B cell (primary cell): ENCODE results near the gene MYL12B. TPM values are rescaled to one million over a fixed set of nuclear protein-coding genes. Genes with fewer than 3 reads are reported as not detected.

Experiments
- ATAC-seq: fragments of 200-7000 bp; cut with Tn5 transposase; one replicate; pipeline ENCODE4 v1.10.0; 2021; ENCODE audit warnings: low read depth, mild to moderate bottlenecking, moderate number of reproducible peaks, moderate library complexity
- CTCF ChIA-PET: fragments of 350-600 bp; sonication (Branson Sonifier 250); formaldehyde crosslinking; loops from one replicate; lab custom pipeline; 2021; ENCODE audit warnings: antibody characterized with exemption, inconsistent platforms; lab: Charles Lee
- POLR2A ChIA-PET: fragments of 350-600 bp; sonication (Branson Sonifier 250); formaldehyde crosslinking; loops from one replicate; lab custom pipeline; 2021; ENCODE audit warnings: antibody characterized with exemption; lab: Charles Lee
- DNase-seq: peaks from one replicate; pipeline ENCODE4 v3.0.0; 2013
- H2AFZ ChIP-seq: 2 replicates; pipeline ENCODE4 v1.6.1; 2012; ENCODE audit warnings: mild to moderate bottlenecking, low read depth, low read length; ENCODE audit not compliant: insufficient read depth, poor library complexity, severe bottlenecking
- H3K27ac ChIP-seq, 2 donors: 1 replicate in 1 of 2; 2 replicates in 1 of 2; pipeline ENCODE4 v1.5.1; 2012 to 2013; ENCODE audit warnings: low read length in 2 of 2, mild to moderate bottlenecking in 2 of 2, moderate library complexity in 1 of 2
- H3K27me3 ChIP-seq, 4 experiments: fragments of 200-600 bp in 1 of 4; sonication (generic) in 1 of 4; replicated peaks in 1 of 4; 1 replicate in 2 of 4; 2 replicates in 2 of 4; pipeline versions ENCODE4 v1.6.1 to v1.7.0; 2013 to 2016; ENCODE audit warnings: low read length in 3 of 4, mild to moderate bottlenecking in 2 of 4, mixed read lengths in 1 of 4, moderate library complexity in 1 of 4; ENCODE audit not compliant: insufficient read depth in 4 of 4, control insufficient read depth in 3 of 4; ENCODE audit errors: control extremely low read depth in 1 of 4
- H3K36me3 ChIP-seq, 2 experiments: replicated peaks in 1 of 2; 1 replicate in 1 of 2; 2 replicates in 1 of 2; pipeline versions ENCODE4 v1.6.1 to v1.7.1; 2013; ENCODE audit warnings: low read length in 1 of 2; ENCODE audit not compliant: insufficient read depth in 2 of 2, control insufficient read depth in 1 of 2; ENCODE audit errors: control extremely low read depth in 1 of 2, extremely low read depth in 1 of 2
- H3K4me1 ChIP-seq, 2 donors: fragments of 200-600 bp in 1 of 2; sonication (generic) in 1 of 2; 1 replicate in 1 of 2; 2 replicates in 1 of 2; pipeline versions ENCODE4 v1.5.1 to v1.6.1; 2013 to 2017; ENCODE audit warnings: low read length in 2 of 2; ENCODE audit not compliant: control insufficient read depth in 2 of 2, insufficient read depth in 2 of 2
- H3K4me2 ChIP-seq: replicated peaks from 2 replicates; pipeline ENCODE3; 2012; ENCODE audit warnings: mild to moderate bottlenecking, low read depth, low read length; ENCODE audit not compliant: poor library complexity, severe bottlenecking
- H3K4me3 ChIP-seq, 5 experiments: fragments of 200-600 bp in 1 of 5; sonication (generic) in 1 of 5; 1 replicate in 3 of 5; 2 replicates in 2 of 5; pipeline versions ENCODE4 v1.5.1 to v1.7.0; 2011 to 2016; ENCODE audit warnings: low read length in 4 of 5, mild to moderate bottlenecking in 4 of 5, low read depth in 2 of 5, control low read depth in 1 of 5, moderate library complexity in 1 of 5; ENCODE audit not compliant: insufficient read depth in 1 of 5; ENCODE audit errors: control extremely low read depth in 1 of 5, extremely low read depth in 1 of 5
- H3K79me2 ChIP-seq: fragments of 200-600 bp; sonication (generic); one replicate; pipeline ENCODE4 v1.6.0; 2016; ENCODE audit warnings: low read length; ENCODE audit not compliant: control insufficient read depth, insufficient read depth
- H3K9ac ChIP-seq: fragments of 200-600 bp; sonication (generic); 2 replicates; pipeline ENCODE4 v1.6.1; 2017; ENCODE audit warnings: mild to moderate bottlenecking, low read length, moderate library complexity
- H3K9me3 ChIP-seq, 3 donors: one replicate each; pipeline versions ENCODE4 v1.6.1 to v1.7.1; 2013; ENCODE audit warnings: low read length in 2 of 3; ENCODE audit not compliant: control insufficient read depth in 2 of 3, insufficient read depth in 1 of 3; ENCODE audit errors: control extremely low read depth in 1 of 3
- H4K20me1 ChIP-seq: 2 replicates; pipeline ENCODE4 v1.6.0; 2012; ENCODE audit warnings: mild to moderate bottlenecking, low read length; ENCODE audit not compliant: insufficient read depth, control insufficient read depth, poor library complexity, severe bottlenecking
- H3K27ac Mint-ChIP-seq: one replicate; pipeline ENCODE4 v1.8.0; 2021; ENCODE audit warnings: mixed read lengths
- H3K27me3 Mint-ChIP-seq: one replicate; pipeline ENCODE4 v1.8.0; 2021; ENCODE audit warnings: mixed read lengths
- H3K4me1 Mint-ChIP-seq: one replicate; pipeline ENCODE4 v1.8.0; 2021; ENCODE audit warnings: mixed read lengths
- H3K4me3 Mint-ChIP-seq: one replicate; pipeline ENCODE4 v1.8.0; 2021; ENCODE audit warnings: mixed read lengths
- H3K9me3 Mint-ChIP-seq: one replicate; pipeline ENCODE4 v1.8.0; 2022; ENCODE audit warnings: mixed read lengths; ENCODE audit not compliant: insufficient read depth
- CTCF ChIP-seq: fragments of 200-600 bp; IDR thresholded peaks from one replicate; pipeline ENCODE4 v1.8.0; 2022; ENCODE audit warnings: antibody characterized with exemption, mild to moderate bottlenecking
- EZH2 ChIP-seq: IDR thresholded peaks from 2 replicates; pipeline ENCODE4 v1.6.1; 2012; ENCODE audit warnings: borderline replicate concordance, low read depth, mild to moderate bottlenecking, moderate library complexity, low read length; ENCODE audit not compliant: insufficient read depth, poor library complexity, severe bottlenecking
- WGBS: methylation state at CpG from one replicate; pipeline ENCODE4 v1.1.5; 2013; ENCODE audit warnings: missing lambda C conversion rate; ENCODE audit not compliant: insufficient coverage; 5-methylcytosine and 5-hydroxymethylcytosine counted together
- intact Hi-C: fragments of 100-400 bp; cut with micrococcal nuclease; formaldehyde crosslinking; loops from one replicate; pipeline ENCODE4 v1.10.0; 2022
- polyA plus RNA-seq: library from polyadenylated mRNA; depleted of rRNA; stranded (reverse); fragments of >200 nt; gene quantifications from 2 replicates; pipeline ENCODE4 v1.2.3, GENCODE V29; 2012
- total RNA-seq, 2 donors: library from RNA; stranded (reverse); fragments of 120-200 nt in 1 of 2; gene quantifications; 1 replicate in 1 of 2; 2 replicates in 1 of 2; pipeline versions ENCODE4 v1.2.3 to v1.2.4, GENCODE V29; 2013 to 2022

Gene MYL12B
- total and polyA plus RNA-seq, 2 donors (not counting 1 experiment from before 2014, with no cell fraction given), result 127 to 139 TPM

GRCh38 chr18:3234457-3234856, 27.5 kb upstream of the MYL12B start:
- H3K4me1 ChIP-seq, result no peaks in the 10 kb centered on the region
- CTCF ChIA-PET, result interaction anchor here (0.5 to 1.5 kb wide), 2 partner anchors 11 to 220 kb away, joined by 3 to 10 read pairs; no protein-coding TSS in a partner anchor
- intact Hi-C loops, result no loop called here
- no peak overlapping the region for H3K27ac ChIP-seq
- TF ChIP-seq CTCF, result no peak
- no peaks in the 10 kb centered on the region for H3K9me3 ChIP-seq
- DNase-seq (no peak), ATAC-seq (no peak)
- 81% methylated on average over 4 of the region's 5 CpGs for WGBS
- H3K9ac ChIP-seq, result no peak overlapping the region
- H3K4me1 Mint-ChIP-seq, result no peaks in the 10 kb centered on the region
- peaks cover 0 to 1% of the 10 kb centered on the region in 2 experiments for H3K36me3 ChIP-seq
- POLR2A ChIA-PET, result no interaction called here
- no peak overlapping the region for H3K4me2 ChIP-seq
- no peak overlapping the region for H3K4me3 ChIP-seq
- H2AFZ ChIP-seq, result no peak overlapping the region
- no peak overlapping the region for H3K4me3 Mint-ChIP-seq
- no peaks in the 10 kb centered on the region for H3K27me3 Mint-ChIP-seq
- no peaks in the 10 kb centered on the region for H3K9me3 Mint-ChIP-seq
- H4K20me1 ChIP-seq, result no peaks in the 10 kb centered on the region
- no peak overlapping the region for H3K27ac Mint-ChIP-seq
- no peaks in the 10 kb centered on the region for H3K79me2 ChIP-seq
- no peaks in the 10 kb centered on the region for H3K27me3 ChIP-seq

- Histone ChIP-seq H2AFZ (no peak overlapping the region), H4K20me1 (no peaks in the 10 kb centered on the region), H3K9me3 (no peaks in the 10 kb centered on the region), H3K27ac (no peak overlapping the region), H3K4me2 (no peak overlapping the region), H3K79me2 (no peaks in the 10 kb centered on the region), H3K9ac (no peak overlapping the region), H3K4me1 (no peaks in the 10 kb centered on the region), H3K4me3 (no peak overlapping the region), H3K27me3 (no peaks in the 10 kb centered on the region), H3K36me3 (peaks cover 0 to 1% of the 10 kb centered on the region in 2 experiments)
- no peak for TF ChIP-seq CTCF
- no peak for TF ChIP-seq EZH2
- Mint-ChIP-seq H3K4me1 (no peaks in the 10 kb centered on the region), H3K9me3 (peaks cover 2% of the 10 kb centered on the region), H3K27ac (no peak overlapping the region), H3K4me3 (no peak overlapping the region), H3K27me3 (no peaks in the 10 kb centered on the region)
- ATAC-seq, result no peak
- ChIA-PET CTCF (no interaction called here), POLR2A (no interaction called here)
- WGBS, result 100% methylated on average over 1 of the region's 2 CpGs
- intact Hi-C loops, result no loop called here
- DNase-seq, result no peak
These were observed 26.1 kb upstream of the MYL12B start for GRCh38 chr18:3235846-3236245.
